Suppressor macrophage (primary cell): ENCODE results near the gene CLCN7.
"Not testable (repeated sequence)": the region's sequence is repeated elsewhere in the genome, so short reads cannot be mapped to it uniquely, and the experiment has no call there.

Source experiments
- DNase-seq, 4 experiments: peaks; one replicate each; pipeline ENCODE4 v3.0.0-alpha.2; 2020 to 2022

CLCN7 gene

GRCh38 chr16:1445518-1446203, 29.2 kb downstream of the CLCN7 start:
- no peak for DNase-seq

DNA sequence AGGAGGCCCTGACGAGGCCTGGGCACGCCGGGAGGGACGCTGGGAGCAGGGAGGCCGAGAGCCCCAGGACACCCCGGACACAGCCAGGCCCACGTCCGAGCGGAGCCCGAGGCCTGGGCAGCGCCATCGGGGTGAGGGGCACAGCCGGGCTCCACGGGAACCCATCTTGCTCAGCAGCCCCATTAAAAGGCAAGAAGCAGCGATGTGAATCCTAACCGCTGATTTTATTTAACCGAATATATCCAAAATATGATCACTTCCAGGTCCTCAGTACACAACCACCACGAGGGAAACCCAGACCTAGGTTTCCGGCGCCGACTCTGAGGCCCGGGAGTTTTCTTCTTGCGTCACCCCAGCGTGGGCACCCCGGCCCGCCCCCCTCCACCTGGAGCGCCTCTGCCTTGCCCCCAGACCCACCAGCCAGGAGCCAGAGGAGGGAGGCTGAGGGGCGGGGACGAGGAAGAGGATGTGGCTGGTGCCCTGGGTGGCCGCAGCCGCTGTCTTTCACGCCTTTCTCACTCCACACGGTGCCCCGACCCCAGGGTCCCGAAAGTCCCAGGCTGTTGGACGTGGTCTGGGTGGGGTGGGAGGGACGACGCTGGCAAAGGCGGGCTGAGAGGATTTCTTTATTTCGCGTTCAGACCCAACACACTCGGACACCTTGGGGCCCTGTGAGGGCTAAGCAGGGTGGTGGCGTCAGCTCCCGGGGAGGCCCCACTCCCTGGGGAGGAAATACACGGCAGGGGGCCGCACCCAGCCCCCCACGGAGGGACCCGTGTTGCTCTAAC, 29.9 kb downstream of the CLCN7 start:
- DNase-seq: no peak

DNA sequence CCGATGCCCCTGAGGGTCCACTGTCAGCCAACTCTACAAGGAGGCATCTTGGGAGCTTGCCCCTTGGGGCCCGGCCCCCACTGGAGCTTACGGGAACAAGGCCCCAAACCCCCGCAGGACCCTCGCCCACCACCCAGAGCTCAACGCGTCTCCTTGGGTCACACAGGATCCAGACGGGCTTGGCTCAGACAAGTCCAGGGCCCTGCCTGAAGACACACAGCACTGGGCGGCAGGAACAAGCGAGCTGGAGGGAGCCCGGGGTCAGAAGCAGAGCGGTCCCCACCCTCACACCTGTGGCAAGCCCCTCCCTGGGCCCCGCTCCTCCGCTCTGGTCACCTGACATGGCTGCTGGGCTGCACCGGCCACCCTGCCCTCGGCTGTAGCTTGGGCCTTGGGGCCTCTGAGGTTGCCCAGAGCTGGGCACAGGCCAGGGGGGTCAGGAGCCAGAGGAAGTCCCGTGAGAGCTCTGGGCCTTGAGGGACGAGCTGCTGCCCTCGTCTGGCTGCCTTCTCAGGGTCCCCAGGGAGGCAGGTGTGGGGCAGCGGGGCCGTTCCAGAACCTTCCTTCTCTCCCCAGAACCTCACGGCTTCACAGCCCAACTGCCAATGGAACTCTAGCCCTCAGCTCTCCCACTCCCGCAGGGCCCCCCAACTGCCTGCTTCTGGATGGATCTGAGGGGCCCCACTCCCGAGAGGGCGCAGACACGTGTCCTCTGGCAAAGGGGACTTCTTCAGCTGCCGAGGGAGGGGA, 30.7 kb downstream of the CLCN7 start, which contains the start of gene CCDC154:
Gene CCDC154, minus strand, starts transcription at position 577 of the 750 bp plus-strand sequence. Its CDS starts 234 bp downstream, at position 343.
- DNase-seq: no peak

- no peak for DNase-seq
These were observed 31.3 kb downstream of the CLCN7 start for GRCh38 chr16:1443403-1443973.

DNA sequence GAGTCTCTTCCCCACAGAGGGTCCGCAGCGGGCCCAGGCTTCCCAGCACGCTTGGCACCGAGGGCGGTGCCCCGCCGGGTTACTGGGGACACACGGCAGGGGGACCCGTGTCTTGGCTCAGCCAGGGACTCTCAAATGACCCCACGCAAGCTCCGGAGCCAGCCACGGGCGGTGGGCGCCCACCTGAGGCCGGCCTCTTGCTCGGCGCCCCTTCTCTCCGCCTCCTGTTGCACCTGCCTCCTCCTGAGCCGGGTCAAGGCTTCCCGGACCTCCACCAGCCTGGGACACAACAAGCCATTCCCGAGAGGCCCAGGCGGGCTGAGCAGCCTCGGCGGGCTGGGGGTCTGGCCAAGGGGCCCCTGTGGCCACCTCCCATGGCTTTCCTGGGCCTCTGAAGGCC, 32.1 kb downstream of the CLCN7 start:
- no peak for DNase-seq

- no peak for DNase-seq
These were observed 33.4 kb downstream of the CLCN7 start for GRCh38 chr16:1441391-1441829.

DNA sequence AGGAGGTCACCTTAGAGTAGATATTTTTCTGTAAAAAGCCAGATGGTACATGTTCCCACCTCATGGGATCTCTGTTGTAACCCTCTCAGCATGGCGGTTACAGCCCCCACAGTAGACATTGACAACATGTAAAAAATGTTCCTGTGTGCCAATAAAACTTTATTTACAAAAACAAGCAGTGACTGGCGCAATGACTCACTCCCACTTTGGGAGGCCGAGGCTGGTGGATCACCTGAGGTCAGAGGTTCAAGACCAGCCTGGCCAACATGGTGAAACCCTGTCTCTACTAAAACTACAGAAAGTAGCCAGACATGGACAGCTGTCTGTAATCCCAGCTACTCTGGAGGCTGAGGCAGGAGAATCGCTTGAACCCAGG, 35.1 kb downstream of the CLCN7 start:
- not testable (repeated sequence) for DNase-seq

- DNase-seq: no peak
These were observed 35.6 kb downstream of the CLCN7 start for GRCh38 chr16:1439058-1439698.

DNA sequence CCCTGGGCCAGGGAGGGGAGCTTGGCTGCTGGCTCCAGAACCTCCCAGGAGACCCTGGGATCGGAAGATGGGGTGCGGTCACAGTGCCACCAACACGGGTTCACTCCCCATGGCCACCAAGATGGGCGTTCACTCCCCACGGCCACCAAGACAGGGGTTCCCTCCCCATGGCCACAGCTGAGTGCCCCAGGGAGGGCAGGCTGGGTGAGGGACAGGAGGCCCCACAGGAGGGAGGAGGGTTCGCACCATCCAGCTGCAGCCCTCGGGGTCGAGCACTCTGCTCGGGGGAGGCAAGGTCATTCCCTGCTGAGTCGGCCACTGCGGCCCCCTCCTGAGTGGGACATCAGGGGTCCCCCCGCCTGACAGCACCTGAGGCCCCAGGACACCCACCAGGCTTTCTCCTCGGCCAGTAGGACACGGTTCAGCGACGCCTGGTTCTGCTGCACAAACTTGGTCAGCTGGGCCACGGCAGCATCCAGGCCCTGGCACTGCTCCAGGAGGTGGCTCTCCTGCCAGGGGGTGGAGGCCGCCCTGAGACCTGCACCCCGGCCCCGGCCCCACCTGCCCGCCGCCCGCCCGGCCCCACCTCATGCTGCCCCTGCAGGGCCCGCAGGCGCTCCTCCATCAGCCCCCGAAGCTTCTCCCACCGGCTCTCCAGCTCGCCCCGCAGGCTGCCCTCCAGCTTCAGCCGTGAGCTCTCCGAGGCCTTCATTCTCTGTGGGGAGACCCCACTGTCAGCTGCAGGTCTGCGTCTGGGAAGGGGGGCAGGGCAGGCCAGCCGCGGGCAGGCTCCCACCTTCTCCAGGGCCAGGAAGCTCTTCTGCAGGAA, 36.4 kb downstream of the CLCN7 start:
- DNase-seq: no peak

GRCh38 chr16:1437606-1438005, 37.2 kb downstream of the CLCN7 start:
- DNase-seq: no peak

DNA sequence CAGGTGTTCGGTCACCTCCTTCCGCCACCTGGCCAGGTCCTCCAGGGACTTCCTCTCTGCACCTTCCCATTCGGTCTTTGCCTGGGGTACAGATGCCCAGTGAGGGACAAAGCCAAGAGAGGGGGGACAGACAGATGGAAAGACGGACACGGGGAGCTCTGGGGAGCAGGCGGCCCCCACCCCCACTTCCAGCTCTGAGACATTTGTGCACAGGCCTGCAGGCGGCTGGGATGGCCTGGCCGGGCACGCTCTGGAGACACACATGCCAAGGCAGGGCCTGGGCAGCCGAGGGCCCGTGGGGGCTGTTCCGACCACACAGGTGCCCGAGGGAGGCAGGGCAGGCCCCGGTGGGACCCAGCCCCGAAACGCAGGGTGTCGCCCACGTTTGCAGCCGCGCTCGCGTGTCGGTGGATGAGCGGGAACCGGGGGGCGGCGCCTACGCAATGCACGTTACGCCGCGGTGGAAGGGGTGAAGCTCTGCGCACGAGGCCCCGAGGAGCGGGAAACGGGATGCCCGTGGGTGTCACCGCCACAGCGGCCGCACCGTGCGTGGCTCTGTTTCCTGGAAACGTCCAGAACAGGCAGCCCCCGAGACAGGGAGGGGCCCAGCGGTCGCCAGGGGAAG, 38.0 kb downstream of the CLCN7 start:
- DNase-seq: no peak

DNA sequence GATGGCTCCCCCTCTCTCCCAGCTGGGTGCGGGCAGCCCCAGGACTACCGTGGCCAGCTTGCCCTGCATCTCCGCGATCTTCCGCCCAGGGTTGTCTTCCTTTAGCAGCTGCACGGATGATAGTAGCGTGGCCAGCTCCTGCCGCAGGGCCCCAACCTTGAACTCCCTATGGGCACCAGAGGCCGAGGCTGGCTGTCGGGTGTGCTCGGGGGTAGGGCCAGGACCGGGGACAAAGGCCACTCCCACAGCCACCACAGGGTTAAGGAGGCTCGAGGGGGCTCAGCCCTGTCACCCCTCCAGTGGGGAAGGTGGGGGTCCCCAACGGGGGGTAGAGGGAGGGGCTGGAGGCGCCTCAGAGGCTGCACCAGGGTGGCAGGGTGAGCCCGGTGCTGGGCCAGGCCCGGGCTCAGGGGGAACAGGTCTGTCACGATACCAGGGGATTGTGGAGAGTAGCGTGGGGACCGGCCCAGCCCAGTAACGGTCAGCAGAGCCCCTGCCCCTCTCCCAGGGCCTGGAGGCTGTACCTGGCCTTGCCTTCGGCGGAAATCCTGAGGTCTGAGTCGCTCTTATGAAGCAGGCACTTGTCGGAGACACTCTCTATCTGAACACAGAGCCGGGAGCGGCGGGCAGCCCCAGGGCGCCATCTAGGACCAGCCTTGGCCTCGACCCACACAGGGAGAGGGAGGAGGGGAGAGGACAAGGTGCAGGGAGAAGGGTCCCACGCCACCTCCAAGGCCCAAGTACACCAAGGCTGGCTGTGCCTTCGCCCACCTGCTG, 38.7 kb downstream of the CLCN7 start:
- no peak for DNase-seq

DNA sequence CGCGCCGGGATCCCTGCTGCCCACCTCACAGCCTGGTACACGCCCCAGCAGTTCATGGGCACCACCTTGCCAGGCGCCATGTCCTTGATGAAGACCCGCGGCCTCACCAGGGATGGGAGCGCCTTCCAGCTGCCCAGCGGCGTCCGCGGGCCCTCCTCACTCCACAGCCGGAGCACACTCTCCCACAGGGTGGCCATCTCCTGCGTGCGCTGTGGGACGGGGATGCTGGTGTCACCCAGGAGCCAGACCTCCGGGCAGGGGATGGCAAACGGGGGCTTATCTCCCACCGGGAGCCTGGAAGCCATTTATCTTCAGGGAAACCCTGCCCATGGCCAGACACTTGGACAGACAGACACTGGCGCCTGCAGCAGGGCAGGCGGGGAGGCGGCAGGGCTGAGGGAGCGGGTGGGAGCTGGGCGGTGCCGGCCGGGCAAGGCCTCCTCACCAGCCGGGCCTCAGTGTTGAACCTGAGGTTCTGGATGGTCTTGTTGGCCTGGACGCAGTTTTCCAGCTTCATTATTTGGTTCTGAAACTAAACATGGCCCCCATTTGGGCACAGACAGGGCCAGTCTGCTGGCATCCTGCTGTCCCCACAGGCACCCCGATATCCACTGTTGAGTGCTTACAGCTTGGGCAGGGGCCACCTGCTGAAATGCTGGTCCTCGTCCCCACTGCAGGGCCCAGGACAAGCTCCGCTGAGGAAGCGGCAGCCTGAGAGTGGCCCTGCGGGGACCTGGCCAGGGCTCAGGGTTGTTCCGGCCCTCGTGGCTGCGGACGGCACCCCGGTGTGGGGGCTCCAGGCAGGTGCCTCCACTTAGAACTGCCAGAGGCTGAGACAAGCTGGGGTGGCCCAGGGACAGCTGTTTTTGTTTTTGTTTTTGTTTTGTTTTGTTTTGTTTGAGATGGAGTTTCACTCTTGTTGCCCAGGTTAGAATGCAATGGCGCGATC, 39.9 kb downstream of the CLCN7 start:
- no peak for DNase-seq

GRCh38 chr16:1433756-1434155, 41.1 kb downstream of the CLCN7 start:
- DNase-seq: no peak

- DNase-seq: no peak
These were observed 41.6 kb downstream of the CLCN7 start for GRCh38 chr16:1433263-1433560.

GRCh38 chr16:1432388-1433262, 42.2 kb downstream of the CLCN7 start:
- peak in 1 of 4 experiments; percentile 35 for DNase-seq

DNA sequence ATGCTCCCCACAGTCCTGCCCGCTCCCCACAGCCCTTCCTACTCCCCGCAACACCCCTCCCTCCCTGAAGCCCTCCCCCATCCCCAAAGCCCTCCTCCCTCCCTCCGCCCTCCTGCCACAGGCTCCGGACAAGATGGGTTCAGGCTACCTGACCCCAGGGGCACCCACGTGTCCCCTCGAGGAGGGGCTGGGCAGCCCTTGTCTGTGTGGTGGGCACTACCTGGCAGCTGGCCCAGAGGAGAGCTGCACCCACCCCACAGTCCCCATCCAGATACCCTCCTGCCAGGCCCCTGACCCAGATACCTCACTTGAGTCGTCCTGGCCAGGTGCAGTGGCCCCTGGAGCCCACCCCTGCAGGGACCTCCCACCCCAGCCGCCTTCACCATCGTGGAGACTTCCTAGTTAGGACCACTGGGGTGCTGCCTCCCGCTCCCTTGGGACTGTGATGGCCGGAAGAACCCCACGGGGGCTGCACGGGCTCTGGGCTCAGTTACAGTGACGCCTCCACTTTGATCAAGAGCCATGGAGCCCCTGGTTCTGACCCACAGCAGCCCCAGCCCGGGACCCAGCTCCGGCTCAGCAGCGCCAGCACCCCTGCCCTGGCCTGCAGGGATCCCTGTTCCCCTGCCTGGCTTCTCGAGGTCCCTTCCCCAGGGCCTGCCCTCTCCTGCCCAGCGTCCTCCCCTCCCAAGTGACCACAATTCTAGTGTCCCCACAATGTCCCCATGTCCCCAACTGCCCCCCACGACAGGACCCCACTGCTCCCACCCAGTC, 43.1 kb downstream of the CLCN7 start:
- DNase-seq: no peak
